Gastrocnemius medialis (tissue), 4 donors: ENCODE measurements around the gene ARHGAP8.

ENCODE experiments used
- CTCF ChIP-seq, 5 experiments: fragments of 450-650 bp in 3 of 5; fragments of 200-600 bp in 2 of 5; sonication (generic) in 2 of 5; IDR thresholded peaks in 4 of 5; conservative IDR thresholded peaks in 1 of 5; 1 replicate in 4 of 5; 2 replicates in 1 of 5; pipeline ENCODE4 v1.5.1; 2016 to 2019; ENCODE audit warnings: antibody characterized with exemption in 5 of 5, mild to moderate bottlenecking in 3 of 5, moderate library complexity in 3 of 5
- POLR2A ChIP-seq, 2 donors: fragments of 450-650 bp; IDR thresholded peaks; one replicate each; pipeline ENCODE4 v1.6.1; 2017; ENCODE audit warnings: antibody characterized with exemption in 2 of 2, mild to moderate bottlenecking in 2 of 2, moderate library complexity in 2 of 2

GRCh38 chr22:44885806-44886360 lies 133.5 kb downstream of the ARHGAP8 start:
- TF ChIP-seq POLR2A (IDR thresholded peaks at IDR 0.05) = no peak
- TF ChIP-seq CTCF (IDR thresholded peaks at IDR 0.05 in 4 of 5, conservative IDR thresholded peaks at IDR 0.05 in 1 of 5) = no peak
